ENCODE measurements around the gene OR6X1. TPM values are rescaled to one million over a fixed set of nuclear protein-coding genes. Genes with fewer than 3 reads are reported as not detected.

The OR6X1 gene
- total RNA-seq, 1 donor from 2014 or later, result not detected

GRCh38 chr11:123775289-123775688 lies 21.0 kb upstream of the OR6X1 start:
- DNase-seq (ENCODE audit: low read depth), result no peak
- H3K27me3 ChIP-seq (ENCODE audit: control insufficient read depth, insufficient read depth, low read length), result no peaks in the 10 kb centered on the region
- H3K4me3 ChIP-seq (ENCODE audit: low read depth, low read length), result no peak overlapping the region
- no peak for TF ChIP-seq CTCF (IDR thresholded peaks at IDR 0.05; ENCODE audit: insufficient read depth, low read length, poor library complexity, severe bottlenecking)
- H3K36me3 ChIP-seq (ENCODE audit: control insufficient read depth, insufficient read depth, low read length), result no peaks in the 10 kb centered on the region

- no peak for DNase-seq (ENCODE audit: low read depth)
- no peaks in the 10 kb centered on the region for H3K27me3 ChIP-seq (ENCODE audit: control insufficient read depth, insufficient read depth, low read length)
Observed at GRCh38 chr11:123773959-123774358, 19.6 kb upstream of the OR6X1 start.

GRCh38 chr11:123773026-123773425 lies 18.7 kb upstream of the OR6X1 start:
- no peaks in the 10 kb centered on the region for H3K36me3 ChIP-seq (ENCODE audit: control insufficient read depth, insufficient read depth, low read length)
- TF ChIP-seq CTCF (IDR thresholded peaks at IDR 0.05; ENCODE audit: insufficient read depth, low read length, poor library complexity, severe bottlenecking), result no peak
- no peak for DNase-seq (ENCODE audit: low read depth)
- H3K27me3 ChIP-seq (ENCODE audit: control insufficient read depth, insufficient read depth, low read length), result no peaks in the 10 kb centered on the region
- no peak overlapping the region for H3K4me3 ChIP-seq (ENCODE audit: low read depth, low read length)

More at GRCh38 chr11:123773959-123774358, 19.6 kb upstream of the OR6X1 start:
- Histone ChIP-seq H3K4me3 (ENCODE audit: low read depth, low read length) (no peak overlapping the region), H3K36me3 (ENCODE audit: control insufficient read depth, insufficient read depth, low read length) (no peaks in the 10 kb centered on the region)
- no peak for TF ChIP-seq CTCF (IDR thresholded peaks at IDR 0.05; ENCODE audit: insufficient read depth, low read length, poor library complexity, severe bottlenecking)

GRCh38 chr11:123771664-123772063 lies 17.3 kb upstream of the OR6X1 start:
- Histone ChIP-seq H3K36me3 (ENCODE audit: control insufficient read depth, insufficient read depth, low read length) (no peaks in the 10 kb centered on the region), H3K4me3 (ENCODE audit: low read depth, low read length) (no peak overlapping the region), H3K27me3 (ENCODE audit: control insufficient read depth, insufficient read depth, low read length) (no peaks in the 10 kb centered on the region)
- no peak for TF ChIP-seq CTCF (IDR thresholded peaks at IDR 0.05; ENCODE audit: insufficient read depth, low read length, poor library complexity, severe bottlenecking)
- DNase-seq (ENCODE audit: low read depth), result no peak

- Histone ChIP-seq H3K36me3 (ENCODE audit: control insufficient read depth, insufficient read depth, low read length) (no peaks in the 10 kb centered on the region), H3K4me3 (ENCODE audit: low read depth, low read length) (no peak overlapping the region), H3K27me3 (ENCODE audit: control insufficient read depth, insufficient read depth, low read length) (no peaks in the 10 kb centered on the region)
- no peak for TF ChIP-seq CTCF (IDR thresholded peaks at IDR 0.05; ENCODE audit: insufficient read depth, low read length, poor library complexity, severe bottlenecking)
- no peak for DNase-seq (ENCODE audit: low read depth)
Observed at GRCh38 chr11:123770712-123771111, 16.4 kb upstream of the OR6X1 start.

- TF ChIP-seq CTCF (IDR thresholded peaks at IDR 0.05; ENCODE audit: insufficient read depth, low read length, poor library complexity, severe bottlenecking), result no peak
- H3K36me3 ChIP-seq (ENCODE audit: control insufficient read depth, insufficient read depth, low read length), result no peaks in the 10 kb centered on the region
Observed at GRCh38 chr11:123765601-123766000, 11.3 kb upstream of the OR6X1 start.

More at GRCh38 chr11:123765601-123766000, 11.3 kb upstream of the OR6X1 start:
- no peak for DNase-seq (ENCODE audit: low read depth)
- no peak overlapping the region for H3K4me3 ChIP-seq (ENCODE audit: low read depth, low read length)
- no peaks in the 10 kb centered on the region for H3K27me3 ChIP-seq (ENCODE audit: control insufficient read depth, insufficient read depth, low read length)

All from kidney epithelial cell (primary cell).